HG03066 (cell line): ENCODE data around the gene SMURF1.

ENCODE experiments used
- ATAC-seq: cut with Tn5 transposase; IDR thresholded peaks from one replicate; pipeline ENCODE4 v1.9.1; 2021; ENCODE audit warnings: low read depth; ENCODE audit not compliant: unreplicated experiment

The SMURF1 gene

DNA sequence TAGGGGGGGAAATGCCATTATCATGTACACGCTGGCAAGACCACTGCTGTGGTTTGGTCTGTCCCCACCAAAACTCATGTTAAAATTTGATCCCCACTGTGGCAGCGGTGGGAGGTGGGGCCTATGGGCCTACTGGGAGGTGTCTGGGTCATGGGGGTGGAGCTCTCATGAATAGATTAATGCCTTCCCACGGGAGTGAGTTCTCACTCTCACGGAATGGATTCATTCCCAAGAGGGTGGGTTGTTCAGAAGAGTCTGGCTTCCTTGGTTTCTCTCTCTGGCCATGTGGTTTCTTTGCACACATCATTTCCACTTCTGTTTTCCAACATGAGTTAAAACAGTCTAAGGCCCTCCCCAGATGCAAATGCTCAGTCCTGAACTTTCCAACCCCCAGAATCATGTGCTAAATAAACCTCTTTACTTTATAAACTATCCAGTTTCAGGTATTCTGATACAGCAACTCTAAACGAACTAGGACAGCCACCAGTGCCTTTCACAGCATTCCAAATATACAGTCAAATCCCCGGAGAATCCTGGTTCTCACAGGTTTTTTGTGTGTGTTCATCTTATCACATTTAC lies 44.3 kb downstream of the SMURF1 start:
- no peak for ATAC-seq

DNA sequence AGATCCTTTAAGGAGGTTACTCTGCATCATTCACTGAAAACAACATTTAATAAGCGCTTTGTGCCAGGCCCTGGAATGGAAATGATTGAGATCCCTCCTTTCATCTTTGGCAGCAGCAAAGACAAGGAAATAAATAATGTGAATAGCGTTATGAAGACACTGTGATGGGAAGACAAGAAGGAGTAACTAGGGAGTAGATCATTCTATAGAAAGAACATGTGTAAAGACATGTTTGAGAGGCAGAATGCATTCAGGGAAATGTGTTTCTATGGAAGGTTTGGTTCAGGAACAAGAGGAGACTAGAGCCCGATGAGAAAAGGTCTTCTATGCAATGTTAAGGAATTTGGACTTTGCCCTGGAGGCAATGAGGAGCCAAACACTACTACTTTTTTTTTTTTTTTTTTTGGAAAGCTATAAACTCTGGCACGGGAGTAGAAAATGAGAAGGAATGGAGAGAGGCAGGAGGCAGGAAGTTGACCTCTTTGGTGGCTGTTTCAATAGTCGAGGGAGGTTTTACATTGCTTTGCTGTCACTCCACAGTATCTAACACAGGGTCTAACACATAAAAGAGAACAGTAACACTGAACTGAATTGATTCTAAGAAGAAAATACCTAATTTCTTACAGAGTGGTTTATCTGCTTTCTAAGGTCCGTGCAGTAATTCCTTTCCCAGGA lies 44.9 kb downstream of the SMURF1 start:
- ATAC-seq: no peak

- ATAC-seq: no peak
Observed at GRCh38 chr7:99098286-99098823, 45.6 kb downstream of the SMURF1 start.

DNA sequence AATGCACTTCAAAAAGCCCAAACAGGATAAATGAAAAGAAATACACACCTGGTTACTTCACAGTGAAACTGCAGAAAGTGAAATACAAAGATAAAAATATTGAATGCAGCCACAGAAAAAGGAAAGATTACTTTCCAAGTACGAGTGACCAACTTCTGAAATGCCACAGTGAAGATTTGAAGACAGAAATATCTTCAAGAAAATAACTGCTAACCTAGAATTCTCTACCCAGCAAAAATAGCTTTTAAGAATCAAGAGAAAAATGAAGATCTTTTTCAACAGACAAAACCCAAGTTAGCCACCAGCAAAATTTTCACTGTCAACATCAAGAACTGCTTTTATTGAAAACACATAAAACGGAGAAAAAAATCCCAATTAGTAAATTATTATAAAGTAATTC lies 46.2 kb downstream of the SMURF1 start:
- no peak for ATAC-seq

GRCh38 chr7:99096124-99096887 lies 47.6 kb downstream of the SMURF1 start:
- ATAC-seq: no peak

GRCh38 chr7:99095698-99096097 lies 48.2 kb downstream of the SMURF1 start:
- ATAC-seq: no peak

- ATAC-seq: no peak
Observed at GRCh38 chr7:99094401-99094800, 49.5 kb downstream of the SMURF1 start.

DNA sequence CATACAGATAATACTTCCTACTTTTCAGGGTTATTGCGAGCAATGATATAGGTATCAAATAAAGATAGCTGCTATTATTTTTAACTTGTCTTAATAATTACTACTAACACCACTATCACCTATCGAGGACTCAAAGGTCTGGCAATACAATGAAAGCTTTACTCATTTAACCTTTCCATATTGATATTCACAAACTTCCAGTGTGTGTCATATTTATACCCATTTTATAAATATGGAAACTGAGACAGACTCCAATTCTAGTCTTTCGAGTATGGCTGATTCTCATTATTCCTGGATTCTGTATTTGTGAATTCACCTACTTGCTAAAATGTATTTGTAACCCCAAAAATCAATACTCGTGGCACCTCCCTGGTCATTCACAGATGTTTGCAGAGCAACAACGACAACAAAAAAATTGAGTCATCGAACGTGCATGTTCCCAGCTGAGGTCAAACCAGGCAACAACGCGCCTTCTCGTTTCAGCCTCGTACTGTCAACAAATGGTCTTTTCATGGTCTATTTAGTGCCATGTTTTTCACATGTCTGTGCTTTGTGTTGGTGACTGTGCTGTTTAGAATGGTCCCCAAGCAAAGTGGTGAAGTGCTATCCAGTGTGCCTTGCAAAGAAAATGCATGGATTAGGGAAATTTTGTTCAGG lies 51.7 kb downstream of the SMURF1 start:
- ATAC-seq: no peak

DNA sequence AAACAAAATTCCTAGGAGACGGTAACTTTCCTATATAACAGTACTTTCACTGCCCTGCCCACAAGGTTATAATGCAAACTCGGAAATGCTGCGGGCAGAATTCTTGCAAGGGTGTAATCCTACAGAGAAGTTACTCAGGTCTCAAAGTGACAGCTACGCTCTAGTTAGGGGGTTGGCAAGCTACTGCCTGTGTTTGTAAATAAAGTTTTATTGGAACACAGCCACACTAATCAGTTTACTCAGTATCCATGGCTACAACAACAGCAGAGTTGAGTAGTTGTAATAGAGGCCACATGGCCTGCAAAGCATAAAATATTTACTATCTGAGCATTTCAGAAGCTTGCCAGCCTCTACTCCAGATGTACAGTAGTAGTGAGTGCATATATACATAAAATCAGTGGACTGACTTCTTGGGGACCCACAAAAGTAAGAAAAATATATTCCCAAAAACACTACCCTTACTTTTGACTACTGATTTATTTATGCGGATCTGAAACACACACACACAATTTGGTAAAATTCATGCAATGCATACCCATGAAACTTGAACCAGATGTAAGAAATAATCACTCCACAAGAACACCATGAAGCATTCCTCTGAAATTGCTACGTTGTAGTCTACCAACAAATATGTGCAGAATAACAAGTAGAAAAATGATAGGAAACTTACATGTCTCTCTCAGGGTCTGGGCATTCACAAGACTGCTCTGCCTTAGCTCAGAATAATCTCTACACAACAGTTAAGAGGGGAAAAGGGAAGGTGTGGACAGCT lies 53.0 kb downstream of the SMURF1 start:
- no peak for ATAC-seq

DNA sequence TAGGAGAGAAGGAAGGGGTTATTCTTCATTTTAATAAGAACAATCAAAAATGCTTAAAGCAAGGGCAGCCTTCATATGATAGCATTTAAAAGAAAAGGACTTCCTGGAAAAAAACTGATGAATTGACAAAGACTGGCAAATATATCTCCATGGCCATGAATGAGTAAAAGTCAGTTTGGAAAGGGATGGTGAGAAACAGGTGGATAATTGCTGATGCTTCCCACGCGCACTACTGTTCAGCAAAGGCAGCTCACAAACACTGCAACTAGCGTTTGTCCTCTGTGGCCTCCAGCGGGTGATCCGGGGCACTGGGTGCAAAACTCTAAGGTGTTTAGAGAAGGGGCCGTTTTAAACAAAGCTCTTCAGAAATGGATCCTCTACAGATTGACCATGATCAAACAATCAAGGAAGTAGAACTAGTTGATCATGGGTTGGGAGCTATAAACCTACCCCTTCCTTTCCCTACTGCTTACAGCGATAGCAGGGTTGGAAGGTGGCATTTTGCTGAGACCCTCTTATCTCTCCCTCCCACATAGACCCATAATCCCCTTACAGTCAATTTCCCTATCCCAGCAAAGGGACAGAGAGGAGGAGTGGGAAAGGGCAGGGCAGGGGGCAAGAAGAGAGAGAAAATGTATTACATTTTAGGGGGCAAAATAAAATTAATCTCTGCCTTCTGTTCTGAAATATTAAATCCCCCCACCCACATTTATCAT lies 53.8 kb downstream of the SMURF1 start:
- no peak for ATAC-seq

- no peak for ATAC-seq
Observed at GRCh38 chr7:99086944-99087343, 57.0 kb downstream of the SMURF1 start.

DNA sequence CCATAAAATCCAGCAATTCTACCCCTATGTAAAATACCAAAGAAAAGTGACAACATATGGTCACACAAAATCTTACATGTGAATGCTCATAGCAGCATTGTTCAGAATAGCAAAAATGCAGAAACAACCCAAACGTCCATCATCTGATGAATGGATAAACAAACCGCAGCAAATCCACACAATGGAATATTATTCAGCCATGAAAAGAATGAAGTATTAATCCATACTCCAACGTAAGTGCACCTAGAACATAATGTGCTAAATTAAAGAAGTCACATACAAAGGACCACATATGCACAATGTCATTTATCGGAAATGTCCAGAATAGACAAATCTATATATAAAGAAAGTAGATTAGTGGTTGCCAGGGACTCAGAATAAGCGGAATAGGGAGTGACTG lies 57.4 kb downstream of the SMURF1 start:
- no peak for ATAC-seq

- no peak for ATAC-seq
Observed at GRCh38 chr7:99083733-99084132, 60.2 kb downstream of the SMURF1 start.

GRCh38 chr7:99083068-99083651 lies 60.7 kb downstream of the SMURF1 start:
- no peak for ATAC-seq

- ATAC-seq: no peak
Observed at GRCh38 chr7:99080679-99081078, 63.2 kb downstream of the SMURF1 start.

GRCh38 chr7:99079104-99079503 lies 64.8 kb downstream of the SMURF1 start:
- no peak for ATAC-seq

GRCh38 chr7:99078416-99078815 lies 65.5 kb downstream of the SMURF1 start:
- no peak for ATAC-seq

DNA sequence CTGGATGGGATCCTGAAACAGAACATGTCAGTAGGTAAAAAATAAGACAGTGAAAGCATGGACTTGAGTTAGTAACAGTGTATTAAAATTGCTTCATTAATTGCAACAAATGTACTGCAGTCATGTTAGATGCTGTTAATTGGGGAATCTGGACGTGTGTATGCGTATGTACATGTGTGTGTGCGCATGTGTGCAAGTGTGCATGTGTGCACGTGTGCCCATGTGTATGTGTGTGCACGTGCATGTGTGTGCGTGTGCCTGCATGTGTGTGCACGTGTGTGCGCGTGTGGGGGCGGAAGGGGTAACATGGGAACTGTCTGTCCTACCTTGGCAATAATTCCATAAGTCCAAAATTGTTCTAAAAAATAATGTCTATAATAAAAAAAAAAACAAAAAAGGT lies 67.3 kb downstream of the SMURF1 start:
- ATAC-seq: no peak

DNA sequence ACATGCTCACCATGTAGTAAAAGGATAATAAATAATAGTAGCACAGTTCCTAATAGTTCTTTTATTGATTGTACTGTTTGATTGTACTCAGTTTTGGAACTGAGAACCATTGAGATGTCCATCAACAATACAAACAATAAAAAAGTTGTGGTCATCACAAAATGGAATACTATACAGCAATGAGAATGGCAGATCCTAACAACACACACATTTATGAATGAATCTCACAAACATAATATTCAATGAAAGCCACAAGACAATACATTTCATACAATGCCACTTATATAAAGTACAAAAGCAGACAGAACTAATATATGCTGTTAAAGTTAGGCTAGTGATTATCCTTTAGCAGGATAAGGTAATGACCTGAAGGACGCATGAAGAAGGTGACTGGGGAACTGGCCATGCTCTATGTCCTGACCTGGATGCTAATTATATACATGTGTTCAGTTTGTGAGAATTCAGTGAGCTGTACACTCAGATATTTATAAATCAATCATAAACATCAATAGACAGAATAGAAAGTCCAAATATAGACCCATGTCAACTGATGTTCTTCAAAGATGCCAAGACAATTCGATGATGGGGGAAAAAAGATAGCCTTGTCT lies 70.0 kb downstream of the SMURF1 start:
- ATAC-seq: no peak
